H1 (cell line): ENCODE measurements around the gene FBLN2. TPM values are rescaled to one million over a fixed set of nuclear protein-coding genes. Genes with fewer than 3 reads are reported as not detected.

Experiments
- CBX5 ChIP-seq: fragments of 300-800, 300-1000 bp; sonication (generic); IDR thresholded peaks from 2 replicates; pipeline ENCODE4 v1.7.1; 2016; ENCODE audit warnings: antibody characterized with exemption, low read length, low read depth
- EGR1 ChIP-seq: IDR thresholded peaks from 2 replicates; pipeline ENCODE4 v1.6.1; 2011; ENCODE audit warnings: low read depth, low read length, borderline replicate concordance
- POU5F1 ChIP-seq: IDR thresholded peaks from 2 replicates; pipeline ENCODE4 v1.6.1; 2011; ENCODE audit warnings: low read depth, mild to moderate bottlenecking, low read length, moderate library complexity
- SP1 ChIP-seq: IDR thresholded peaks from 2 replicates; pipeline ENCODE4 v1.6.1; 2011; ENCODE audit warnings: low read depth, low read length
- TCF12 ChIP-seq: IDR thresholded peaks from 2 replicates; pipeline ENCODE4 v1.6.1; 2011; ENCODE audit warnings: low read depth, mild to moderate bottlenecking, low read length
- polyA plus RNA-seq, 7 experiments: library from polyadenylated mRNA; depleted of rRNA in 3 of 7; stranded (reverse) in 5 of 7; unstranded in 2 of 7; fragments of >200 nt in 5 of 7; fragments of 200-250 nt in 2 of 7; gene quantifications; 1 replicate in 5 of 7; 2 replicates in 1 of 7; 4 replicates in 1 of 7; pipeline versions ENCODE4 v1.2.1 to v1.2.3, GENCODE V29; 2011 to 2013; ENCODE audit warnings: missing spikeins in 2 of 7, mixed read lengths in 2 of 7
- total RNA-seq: library from RNA; stranded (reverse); fragmentation: NEBNext Ultra II Directional; extraction: Animal tissue kit (Norgen Biotek cat#: 25700); gene quantifications from 2 replicates; pipeline ENCODE4 v1.2.1, GENCODE V29; 2021

Gene FBLN2
- total and polyA plus RNA-seq, 2 of the 8 experiments (the other 6 are each of a cell fraction or from before 2014, with no cell fraction given): 17.4 to 24.2 TPM

DNA sequence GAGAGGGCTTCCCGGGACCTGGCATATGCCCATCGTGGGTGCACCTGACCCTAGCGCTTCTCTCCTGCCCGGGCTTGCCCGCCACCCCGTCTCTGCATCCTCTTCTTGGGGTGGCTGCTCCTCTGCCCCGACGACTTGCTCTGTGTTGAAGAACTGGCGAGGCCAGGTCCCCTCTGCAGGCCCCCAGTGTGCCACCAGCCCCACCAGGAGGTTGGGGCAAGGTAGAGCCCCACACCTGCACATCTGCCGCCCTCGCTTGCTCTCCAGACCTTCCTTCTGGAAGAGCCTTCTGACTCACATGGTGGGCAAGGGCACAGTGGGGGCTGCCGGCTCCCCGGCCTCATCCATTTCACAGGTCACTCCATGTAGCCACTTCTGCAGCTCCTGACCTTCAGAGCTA is 84.3 kb downstream of the FBLN2 start (continued):
- TF ChIP-seq CBX5: no peak
- no peak for TF ChIP-seq EGR1
- no peak for TF ChIP-seq POU5F1
- TF ChIP-seq TCF12: no peak
- TF ChIP-seq SP1: no peak
